SK-N-SH treated with all-trans-retinoic acid at 6 μM for 48 hours (cell line): ENCODE results near the gene ARHGAP10.
"Not testable (repeated sequence)": the region's sequence is repeated elsewhere in the genome, so short reads cannot be mapped to it uniquely, and the experiment has no call there.

Experiments used
- TCF4 ChIP-seq: fragments of 250-450 bp; sonication (Bioruptor Pico); IDR thresholded peaks from 2 replicates; pipeline ENCODE4 v1.8.0; 2021; ENCODE audit warnings: mild to moderate bottlenecking, moderate library complexity, borderline replicate concordance
- TOX ChIP-seq: fragments of 250-450 bp; sonication (Bioruptor Pico); IDR thresholded peaks from 2 replicates; pipeline ENCODE4 v1.8.0; 2021; ENCODE audit warnings: mild to moderate bottlenecking, moderate library complexity, borderline replicate concordance

GRCh38 chr4:147885216-147885615 lies 153.3 kb downstream of the ARHGAP10 start:
- not testable (repeated sequence) for TF ChIP-seq TOX (CRISPR knock-in tag); TCF4
